Bronchial epithelial cell (primary cell): ENCODE measurements around the gene GSTM4. TPM values are rescaled to one million over a fixed set of nuclear protein-coding genes. Genes with fewer than 3 reads are reported as not detected.

Source experiments
- DNase-seq: peaks from one replicate; pipeline ENCODE4 v3.0.0-alpha.2; 2010; ENCODE audit warnings: low read depth
- FAIRE-seq: peaks from 2 replicates; lab custom pipeline; 2011; peaks lifted over from hg19 to GRCh38; lab: Jason Lieb, UNC
- H3K27me3 ChIP-seq: 2 replicates; pipeline ENCODE4 v1.5.1; 2011; ENCODE audit warnings: low read length; ENCODE audit not compliant: control insufficient read depth, insufficient read depth
- H3K36me3 ChIP-seq: 2 replicates; pipeline ENCODE4 v1.5.1; 2011; ENCODE audit warnings: low read length; ENCODE audit not compliant: control insufficient read depth, insufficient read depth
- H3K4me3 ChIP-seq: 2 replicates; pipeline ENCODE4 v1.5.1; 2011; ENCODE audit warnings: mild to moderate bottlenecking, low read depth, low read length, control low read depth
- CTCF ChIP-seq: IDR thresholded peaks from 2 replicates; pipeline ENCODE4 v1.5.1; 2011; ENCODE audit warnings: mild to moderate bottlenecking, moderate library complexity, low read length, control low read depth, inconsistent platforms; ENCODE audit not compliant: insufficient read depth, severe bottlenecking
- total RNA-seq: library from RNA; depleted of rRNA; stranded (reverse); fragments of >200 nt; gene quantifications from 2 replicates; pipeline ENCODE4 v1.2.1, GENCODE V29; 2014

The GSTM4 gene
- total RNA-seq: 0.53 and 1.9 TPM in 2 replicates

DNA sequence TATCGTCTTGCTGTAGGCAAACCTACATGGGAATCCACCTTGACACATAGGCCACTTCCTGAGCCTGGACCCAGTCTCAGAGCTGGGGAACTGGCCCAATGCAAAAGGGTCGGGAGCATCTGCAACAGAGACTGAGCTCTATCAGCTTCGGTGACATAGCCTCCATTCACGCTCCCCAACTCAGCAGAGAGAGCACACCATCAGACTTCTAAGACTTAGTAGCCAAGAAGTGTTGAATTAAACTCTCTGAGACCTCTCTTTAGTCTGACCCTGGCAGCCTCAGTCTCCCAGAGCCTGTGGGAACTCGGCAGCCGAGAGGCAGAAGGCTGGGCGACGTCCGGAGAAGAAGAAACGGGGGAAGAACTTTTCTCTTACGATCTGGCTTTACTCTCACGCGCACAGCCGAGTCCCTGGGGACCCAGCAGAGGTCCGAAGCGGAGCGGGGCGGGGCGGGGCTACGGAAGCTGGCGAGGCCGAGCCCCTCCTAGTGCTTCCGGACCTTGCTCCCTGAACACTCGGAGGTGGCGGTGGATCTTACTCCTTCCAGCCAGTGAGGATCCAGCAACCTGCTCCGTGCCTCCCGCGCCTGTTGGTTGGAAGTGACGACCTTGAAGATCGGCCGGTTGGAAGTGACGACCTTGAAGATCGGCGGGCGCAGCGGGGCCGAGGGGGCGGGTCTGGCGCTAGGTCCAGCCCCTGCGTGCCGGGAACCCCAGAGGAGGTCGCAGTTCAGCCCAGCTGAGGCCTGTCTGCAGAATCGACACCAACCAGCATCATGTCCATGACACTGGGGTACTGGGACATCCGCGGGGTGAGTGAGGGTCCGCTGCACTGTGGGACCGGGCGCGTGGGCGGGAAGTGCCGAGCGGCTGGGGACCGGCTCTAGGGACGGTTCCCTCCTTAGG is at the start of gene GSTM4:
Gene GSTM4 (plus strand): TSS at position 485 of the 905 bp plus-strand sequence. CDS start 291 bp downstream, at position 776.
- Histone ChIP-seq H3K4me3 (peak within 1 kb of the TSS; percentile 55), H3K36me3 (no peaks in the 10 kb centered on the region), H3K27me3 (no peaks in the 10 kb centered on the region)
- no peak for FAIRE-seq
- TF ChIP-seq CTCF: peak; percentile 11
- peak; percentile 25 for DNase-seq

DNA sequence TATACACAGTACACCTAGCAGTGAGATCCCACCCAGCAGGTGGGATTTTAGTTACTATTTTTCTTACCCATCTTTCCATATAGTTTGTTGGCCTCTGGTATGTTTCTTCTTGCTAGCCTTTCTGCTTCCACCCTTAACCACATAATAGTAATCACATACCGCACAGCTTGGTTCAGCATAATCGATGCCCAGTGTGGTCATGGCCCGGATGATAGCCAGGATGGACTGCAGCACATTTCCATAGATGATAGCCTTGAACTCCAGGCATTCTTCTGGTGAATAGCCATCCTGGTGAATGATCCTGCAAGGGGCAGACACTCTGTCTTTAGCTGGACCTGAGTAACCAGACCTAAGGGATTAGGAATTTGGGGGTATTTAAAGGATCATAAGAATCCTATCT is 46.0 kb upstream of the GSTM4 start:
- DNase-seq: no peak
- Histone ChIP-seq H3K27me3 (no peaks in the 10 kb centered on the region), H3K4me3 (no peak overlapping the region), H3K36me3 (no peaks in the 10 kb centered on the region)
- FAIRE-seq: no peak
- TF ChIP-seq CTCF: no peak

DNA sequence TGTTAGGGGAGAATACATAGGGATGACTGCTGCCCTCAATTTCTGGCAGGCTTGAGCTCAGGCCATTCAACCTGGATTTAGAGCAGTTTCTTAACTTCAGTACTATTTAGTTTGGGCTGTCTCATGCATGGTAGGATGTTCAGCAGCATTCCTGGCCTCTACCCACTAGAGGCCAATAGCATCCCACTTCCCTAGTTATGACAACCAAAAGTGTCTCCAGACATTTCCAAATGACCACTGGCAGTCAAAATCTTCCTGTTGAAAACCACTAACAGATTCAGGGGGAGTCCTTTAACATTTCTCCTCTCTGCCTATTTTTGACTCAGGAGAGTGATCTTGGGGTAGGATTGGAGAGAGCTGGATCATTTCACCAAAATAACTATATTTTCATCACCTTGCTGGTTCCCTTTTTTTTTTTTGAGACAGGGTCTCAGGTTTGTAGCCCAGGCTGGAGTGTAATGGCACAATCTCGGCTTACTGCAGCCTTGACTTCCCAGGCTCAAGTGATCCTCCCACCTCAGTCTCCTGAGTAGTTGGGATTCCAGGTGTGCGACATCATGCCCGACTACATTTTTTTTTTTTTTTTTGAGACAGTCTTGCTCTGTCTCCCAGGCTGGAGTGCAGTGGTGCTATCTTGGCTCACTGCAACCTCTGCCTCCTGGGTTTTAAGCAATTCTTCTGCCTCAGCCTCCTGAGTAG is 45.1 kb upstream of the GSTM4 start:
- no peaks in the 10 kb centered on the region for H3K27me3 ChIP-seq
- H3K4me3 ChIP-seq: no peak overlapping the region
- FAIRE-seq (no peak), DNase-seq (no peak)
- H3K36me3 ChIP-seq: no peaks in the 10 kb centered on the region
- no peak for TF ChIP-seq CTCF

DNA sequence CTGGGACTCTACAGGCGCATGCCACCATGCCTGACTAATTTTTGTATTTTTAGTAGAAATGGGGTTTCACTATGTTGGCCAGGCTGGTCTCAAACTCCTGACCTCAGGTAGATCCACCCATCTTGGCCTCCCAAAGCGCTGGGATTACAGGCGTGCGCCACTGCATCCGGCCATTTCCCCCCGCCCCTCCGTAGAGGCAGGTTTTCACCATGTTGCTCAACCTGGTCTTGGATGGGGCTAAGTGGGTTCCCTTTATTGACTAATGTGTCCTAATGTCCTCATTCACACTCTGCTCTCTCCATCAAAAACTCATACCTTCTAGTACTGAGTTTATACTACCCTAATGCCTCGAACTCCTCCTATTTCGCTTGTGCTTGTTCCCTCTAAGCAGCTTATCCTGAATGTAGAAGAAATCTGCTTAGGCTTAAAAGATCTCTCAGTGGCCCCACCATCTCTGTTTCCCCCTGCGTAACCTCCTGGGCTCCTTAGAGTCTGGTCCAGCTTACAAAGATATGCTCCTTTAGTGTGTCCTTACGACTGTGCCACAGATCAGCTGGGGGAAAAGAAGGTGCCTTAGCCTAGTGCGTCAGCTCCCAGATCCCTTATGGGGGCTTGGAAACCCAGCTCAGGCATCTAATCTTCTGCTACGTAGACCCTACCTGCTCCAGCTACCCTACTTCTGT is 44.5 kb upstream of the GSTM4 start:
- DNase-seq: no peak
- TF ChIP-seq CTCF: no peak
- Histone ChIP-seq H3K27me3 (no peaks in the 10 kb centered on the region), H3K36me3 (no peaks in the 10 kb centered on the region), H3K4me3 (no peak overlapping the region)
- no peak for FAIRE-seq

DNA sequence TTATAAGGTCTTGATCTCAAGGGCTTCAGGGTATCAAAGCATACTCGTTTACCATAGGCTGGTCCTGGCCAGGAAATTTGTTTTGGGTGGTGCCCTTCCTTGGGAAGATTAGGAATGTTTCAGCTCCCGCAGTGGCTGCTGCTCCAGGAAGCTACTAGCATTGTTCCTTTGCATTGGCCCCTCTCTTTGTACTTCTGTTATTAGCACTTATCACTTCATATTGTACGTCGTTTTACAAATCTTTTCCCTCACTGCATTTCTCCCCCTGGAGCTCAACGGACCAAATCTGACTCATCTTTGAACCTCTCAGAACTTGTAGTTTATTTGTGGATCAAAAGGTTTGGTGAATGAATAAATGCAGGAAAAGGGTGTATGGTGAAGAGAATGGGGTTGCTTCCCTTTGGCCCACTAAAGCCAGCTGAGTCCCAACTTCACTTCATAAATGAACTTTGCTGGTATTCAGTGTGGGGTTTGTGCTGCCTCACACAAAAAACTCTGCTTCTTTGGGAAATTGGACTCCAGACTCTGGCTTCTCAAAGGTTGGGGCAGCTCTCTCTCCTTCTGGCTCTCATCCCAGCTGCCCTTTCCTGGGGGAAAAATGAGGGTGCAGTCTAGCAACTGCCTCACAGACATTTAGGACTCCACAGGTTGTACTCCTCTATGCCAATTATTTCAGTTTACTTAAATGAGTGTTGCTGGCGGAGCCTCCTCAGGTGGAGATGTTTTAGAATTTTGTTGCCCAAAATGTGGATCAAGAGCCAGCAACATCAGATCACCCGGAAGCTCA is 42.3 kb upstream of the GSTM4 start:
- Histone ChIP-seq H3K4me3 (no peak overlapping the region), H3K27me3 (no peaks in the 10 kb centered on the region), H3K36me3 (no peaks in the 10 kb centered on the region)
- no peak for TF ChIP-seq CTCF
- FAIRE-seq (no peak), DNase-seq (no peak)
